Activated T-helper 9 cell treated with anti-CD3 and anti-CD28 coated beads, Interleukin-2, amount 50 U/mL, for 16 hours (primary cell): ENCODE results near the gene HPCA.

Experiments
- DNase-seq: peaks from one replicate; pipeline ENCODE4 v3.0.0-alpha.2; 2020; ENCODE audit warnings: low read depth

The HPCA gene

GRCh38 chr1:32934535-32934934, 48.2 kb downstream of the HPCA start:
- no peak for DNase-seq

- no peak for DNase-seq
Measured at GRCh38 chr1:32937061-32937460, 50.8 kb downstream of the HPCA start.

- no peak for DNase-seq
Measured at GRCh38 chr1:32939655-32940371, 53.5 kb downstream of the HPCA start.

- DNase-seq = no peak
Measured at GRCh38 chr1:32944180-32944579, 57.9 kb downstream of the HPCA start.
